ENCODE data around the gene PLEKHG4B.
A peak's percentile ranks its signal among the peaks of the same experiment; 100 is the strongest.
"Not testable (repeated sequence)": the region's sequence is repeated elsewhere in the genome, so short reads cannot be mapped to it uniquely, and the experiment has no call there.

Gene PLEKHG4B

GRCh38 chr5:162565-163337, 70.8 kb downstream of the PLEKHG4B start:
- peaks cover 11% of the 10 kb centered on the region for H3K36me3 Mint-ChIP-seq (ENCODE audit: low read depth)
- H3K27ac Mint-ChIP-seq = no peak overlapping the region
- no peak overlapping the region for H3K4me3 Mint-ChIP-seq
- no peak for TF ChIP-seq CTCF (IDR thresholded peaks at IDR 0.05; ENCODE audit: unreplicated experiment in 3 of 3)
- no peaks in the 10 kb centered on the region for H3K9me3 Mint-ChIP-seq
- peaks cover 26% of the 10 kb centered on the region for H3K4me1 Mint-ChIP-seq
- H3K27me3 Mint-ChIP-seq (ENCODE audit: low read depth) = peaks cover 7% of the 10 kb centered on the region

- TF ChIP-seq CTCF (IDR thresholded peaks at IDR 0.05; ENCODE audit: unreplicated experiment in 3 of 3) = no peak
- peaks cover 7% of the 10 kb centered on the region for H3K27me3 Mint-ChIP-seq (ENCODE audit: low read depth)
- no peak overlapping the region for H3K27ac Mint-ChIP-seq
- peaks cover 26% of the 10 kb centered on the region for H3K4me1 Mint-ChIP-seq
- peaks cover 11% of the 10 kb centered on the region for H3K36me3 Mint-ChIP-seq (ENCODE audit: low read depth)
- no peaks in the 10 kb centered on the region for H3K9me3 Mint-ChIP-seq
- no peak overlapping the region for H3K4me3 Mint-ChIP-seq
Measured at GRCh38 chr5:163338-163620, 71.3 kb downstream of the PLEKHG4B start.

- H3K4me1 Mint-ChIP-seq = peaks cover 31% of the 10 kb centered on the region
- H3K9me3 Mint-ChIP-seq = no peaks in the 10 kb centered on the region
- H3K27ac Mint-ChIP-seq = no peak overlapping the region
- peaks cover 11% of the 10 kb centered on the region for H3K36me3 Mint-ChIP-seq (ENCODE audit: low read depth)
- H3K27me3 Mint-ChIP-seq (ENCODE audit: low read depth) = peaks cover 7% of the 10 kb centered on the region
- H3K4me3 Mint-ChIP-seq = no peak overlapping the region
- TF ChIP-seq CTCF (IDR thresholded peaks at IDR 0.05; ENCODE audit: unreplicated experiment in 3 of 3) = no peak
Measured at GRCh38 chr5:163841-164240, 71.9 kb downstream of the PLEKHG4B start.

GRCh38 chr5:164244-164643, 72.3 kb downstream of the PLEKHG4B start:
- peaks cover 7% of the 10 kb centered on the region for H3K27me3 Mint-ChIP-seq (ENCODE audit: low read depth)
- H3K9me3 Mint-ChIP-seq = no peaks in the 10 kb centered on the region
- no peak for TF ChIP-seq CTCF (IDR thresholded peaks at IDR 0.05; ENCODE audit: unreplicated experiment in 3 of 3)
- peaks cover 11% of the 10 kb centered on the region for H3K36me3 Mint-ChIP-seq (ENCODE audit: low read depth)
- no peak overlapping the region for H3K27ac Mint-ChIP-seq
- no peak overlapping the region for H3K4me3 Mint-ChIP-seq
- peaks cover 29% of the 10 kb centered on the region for H3K4me1 Mint-ChIP-seq

GRCh38 chr5:164783-165182, 72.8 kb downstream of the PLEKHG4B start:
- peaks cover 24% of the 10 kb centered on the region for H3K4me1 Mint-ChIP-seq
- not testable (repeated sequence) for H3K4me3 Mint-ChIP-seq; H3K27ac Mint-ChIP-seq; H3K27me3 Mint-ChIP-seq (ENCODE audit: low read depth); H3K9me3 Mint-ChIP-seq
- peaks cover 11% of the 10 kb centered on the region for H3K36me3 Mint-ChIP-seq (ENCODE audit: low read depth)

- Mint-ChIP-seq H3K27ac (peak overlapping the region in 1 of 3 experiments; percentile 44), H3K9me3 (no peaks in the 10 kb centered on the region), H3K36me3 (ENCODE audit: low read depth) (peaks cover 11% of the 10 kb centered on the region), H3K4me3 (no peak overlapping the region), H3K27me3 (ENCODE audit: low read depth) (peaks cover 7% of the 10 kb centered on the region), H3K4me1 (peaks cover 10% of the 10 kb centered on the region)
- no peak for TF ChIP-seq CTCF (IDR thresholded peaks at IDR 0.05; ENCODE audit: unreplicated experiment in 3 of 3)
Measured at GRCh38 chr5:166441-167372, 74.7 kb downstream of the PLEKHG4B start.
